CD14-positive monocyte (primary cell): ENCODE data around the gene PHOSPHO2. TPM values are rescaled to one million over a fixed set of nuclear protein-coding genes. Genes with fewer than 3 reads are reported as not detected.

Experiments used
- DNase-seq, 3 donors: peaks; one replicate each; pipeline ENCODE4 v3.0.0-alpha.2; 2011 to 2022
- H2AFZ ChIP-seq: 2 replicates; pipeline ENCODE4 v1.6.0; 2012; ENCODE audit warnings: mild to moderate bottlenecking, low read depth, low read length, inconsistent platforms; ENCODE audit not compliant: insufficient read depth, poor library complexity, severe bottlenecking
- H3K27ac ChIP-seq, 2 donors: 1 replicate in 1 of 2; 2 replicates in 1 of 2; pipeline ENCODE4 v1.5.1; 2012 to 2013; ENCODE audit warnings: low read length in 2 of 2, control low read depth in 1 of 2, inconsistent platforms in 1 of 2, low read depth in 1 of 2, mild to moderate bottlenecking in 1 of 2
- H3K27me3 ChIP-seq, 2 donors: one replicate each; pipeline versions ENCODE4 v1.6.0 to v1.6.1; 2011 to 2013; ENCODE audit warnings: low read length in 2 of 2; ENCODE audit not compliant: control insufficient read depth in 2 of 2, insufficient read depth in 2 of 2
- H3K36me3 ChIP-seq, 2 donors: replicated peaks in 1 of 2; 1 replicate in 1 of 2; 2 replicates in 1 of 2; pipeline versions ENCODE4 v1.5.1 to v1.6.1; 2012 to 2013; ENCODE audit warnings: low read length in 2 of 2, control low read depth in 1 of 2, inconsistent platforms in 1 of 2, mild to moderate bottlenecking in 1 of 2; ENCODE audit not compliant: insufficient read depth in 2 of 2, control insufficient read depth in 1 of 2
- H3K4me1 ChIP-seq, 2 donors: 1 replicate in 1 of 2; 2 replicates in 1 of 2; pipeline versions ENCODE4 v1.5.1 to v1.6.1; 2012 to 2013; ENCODE audit warnings: low read length in 2 of 2, control low read depth in 1 of 2, inconsistent platforms in 1 of 2, mild to moderate bottlenecking in 1 of 2, moderate library complexity in 1 of 2; ENCODE audit not compliant: insufficient read depth in 2 of 2, control insufficient read depth in 1 of 2
- H3K4me2 ChIP-seq: replicated peaks from 2 replicates; pipeline ENCODE3; 2012; ENCODE audit warnings: low read length, moderate library complexity, mild to moderate bottlenecking; ENCODE audit not compliant: poor library complexity, severe bottlenecking; ENCODE audit errors: extremely low read depth
- H3K4me3 ChIP-seq, 3 experiments: fragments of 200-600 bp in 1 of 3; sonication (generic) in 1 of 3; replicated peaks in 1 of 3; 1 replicate in 2 of 3; 2 replicates in 1 of 3; pipeline ENCODE4 v1.5.1; 2011 to 2013; ENCODE audit warnings: low read length in 3 of 3, mild to moderate bottlenecking in 3 of 3, control low read depth in 2 of 3, low read depth in 2 of 3, inconsistent platforms in 1 of 3, moderate library complexity in 1 of 3
- H3K79me2 ChIP-seq: 2 replicates; pipeline ENCODE4 v1.6.0; 2012; ENCODE audit warnings: mild to moderate bottlenecking, control low read depth, inconsistent platforms, low read length, moderate library complexity; ENCODE audit not compliant: insufficient read depth
- H3K9ac ChIP-seq: 2 replicates; pipeline ENCODE4 v1.6.0; 2017; ENCODE audit warnings: low read length, mild to moderate bottlenecking; ENCODE audit not compliant: insufficient read depth, poor library complexity, severe bottlenecking
- H3K9me3 ChIP-seq, 2 donors: replicated peaks in 1 of 2; 1 replicate in 1 of 2; 2 replicates in 1 of 2; pipeline versions ENCODE4 v1.5.1 to v1.6.1; 2012 to 2013; ENCODE audit warnings: low read length in 2 of 2, control low read depth in 1 of 2; ENCODE audit not compliant: control insufficient read depth in 1 of 2, insufficient read depth in 1 of 2
- H4K20me1 ChIP-seq: 2 replicates; pipeline ENCODE4 v1.6.0; 2012; ENCODE audit warnings: mild to moderate bottlenecking, low read length, control low read depth, moderate library complexity; ENCODE audit not compliant: insufficient read depth
- H3K27ac Mint-ChIP-seq, 7 donors: one replicate each; pipeline ENCODE4 v1.8.0; 2020; ENCODE audit warnings: mild to moderate bottlenecking in 7 of 7, mixed read lengths in 7 of 7, moderate library complexity in 6 of 7, inconsistent platforms in 2 of 7
- H3K27me3 Mint-ChIP-seq, 3 donors: one replicate each; pipeline ENCODE4 v1.8.0; 2021 to 2022; ENCODE audit warnings: low read depth in 3 of 3, mild to moderate bottlenecking in 3 of 3, mixed read lengths in 3 of 3, moderate library complexity in 3 of 3, inconsistent platforms in 1 of 3
- H3K36me3 Mint-ChIP-seq, 2 donors: one replicate each; pipeline ENCODE4 v1.8.0; 2020; ENCODE audit warnings: mixed read lengths in 2 of 2, inconsistent platforms in 1 of 2, mild to moderate bottlenecking in 1 of 2
- H3K4me1 Mint-ChIP-seq: one replicate; pipeline ENCODE4 v1.8.0; 2020; ENCODE audit warnings: mild to moderate bottlenecking, mixed read lengths
- H3K4me3 Mint-ChIP-seq, 2 donors: one replicate each; pipeline ENCODE4 v1.8.0; 2020; ENCODE audit warnings: mild to moderate bottlenecking in 2 of 2, mixed read lengths in 2 of 2, moderate library complexity in 1 of 2
- H3K9me3 Mint-ChIP-seq, 7 donors: one replicate each; pipeline ENCODE4 v1.8.0; 2020 to 2022; ENCODE audit warnings: mixed read lengths in 7 of 7, mild to moderate bottlenecking in 6 of 7, moderate library complexity in 6 of 7, inconsistent platforms in 2 of 7
- WGBS: methylation state at CpG from one replicate; pipeline ENCODE4 v1.1.5; 2013; ENCODE audit warnings: missing lambda C conversion rate; ENCODE audit not compliant: insufficient coverage; 5-methylcytosine and 5-hydroxymethylcytosine counted together
- intact Hi-C, 2 donors: fragments of 100-400 bp; cut with micrococcal nuclease; formaldehyde crosslinking; loops; one replicate each; pipeline versions ENCODE4 v1.15.0 to v1.15.1; 2023
- polyA plus RNA-seq, 3 donors: library from polyadenylated mRNA; depleted of rRNA in 1 of 3; unstranded in 2 of 3; stranded (reverse) in 1 of 3; fragments of 300-500 nt in 2 of 3; fragments of >200 nt in 1 of 3; fragmentation: Illumina TruSeq in 2 of 3; gene quantifications; 1 replicate in 2 of 3; 2 replicates in 1 of 3; pipeline ENCODE4 v1.2.3, GENCODE V29; 2012 to 2021
- TF ChIP-seq, protein P1 (sequence below): fragments of 200-600 bp; IDR thresholded peaks from one replicate; pipeline ENCODE4 v1.8.0; 2022; ENCODE audit warnings: antibody characterized with exemption, mild to moderate bottlenecking

The PHOSPHO2 gene
- polyA plus RNA-seq, 3 donors = 0.53 to 1.2 (median 0.74) TPM

GRCh38 chr2:169705927-169706326, 11.7 kb downstream of the PHOSPHO2 start:
- Mint-ChIP-seq H3K36me3 (no peaks in the 10 kb centered on the region), H3K27ac (no peak overlapping the region), H3K4me3 (no peak overlapping the region), H3K4me1 (no peaks in the 10 kb centered on the region), H3K27me3 (peaks cover 0 to 1% (median 0%) of the 10 kb centered on the region in 3 donors), H3K9me3 (no peaks in the 10 kb centered on the region)
- DNase-seq = no peak
- no peaks in the 10 kb centered on the region for H3K4me1 ChIP-seq
- H3K4me2 ChIP-seq = no peak overlapping the region
- no peaks in the 10 kb centered on the region for H3K79me2 ChIP-seq
- WGBS = no CpG with 5 or more reads among the region's 2 CpGs
- no peak overlapping the region for H3K27ac ChIP-seq
- H3K36me3 ChIP-seq = no peaks in the 10 kb centered on the region
- H3K9ac ChIP-seq = no peak overlapping the region
- H3K4me3 ChIP-seq = no peak overlapping the region
- no peaks in the 10 kb centered on the region for H4K20me1 ChIP-seq
- H3K27me3 ChIP-seq = no peaks in the 10 kb centered on the region
- intact Hi-C loops = no loop called here
- no peak overlapping the region for H2AFZ ChIP-seq
- no peaks in the 10 kb centered on the region for H3K9me3 ChIP-seq
- TF ChIP-seq, protein P1, sequence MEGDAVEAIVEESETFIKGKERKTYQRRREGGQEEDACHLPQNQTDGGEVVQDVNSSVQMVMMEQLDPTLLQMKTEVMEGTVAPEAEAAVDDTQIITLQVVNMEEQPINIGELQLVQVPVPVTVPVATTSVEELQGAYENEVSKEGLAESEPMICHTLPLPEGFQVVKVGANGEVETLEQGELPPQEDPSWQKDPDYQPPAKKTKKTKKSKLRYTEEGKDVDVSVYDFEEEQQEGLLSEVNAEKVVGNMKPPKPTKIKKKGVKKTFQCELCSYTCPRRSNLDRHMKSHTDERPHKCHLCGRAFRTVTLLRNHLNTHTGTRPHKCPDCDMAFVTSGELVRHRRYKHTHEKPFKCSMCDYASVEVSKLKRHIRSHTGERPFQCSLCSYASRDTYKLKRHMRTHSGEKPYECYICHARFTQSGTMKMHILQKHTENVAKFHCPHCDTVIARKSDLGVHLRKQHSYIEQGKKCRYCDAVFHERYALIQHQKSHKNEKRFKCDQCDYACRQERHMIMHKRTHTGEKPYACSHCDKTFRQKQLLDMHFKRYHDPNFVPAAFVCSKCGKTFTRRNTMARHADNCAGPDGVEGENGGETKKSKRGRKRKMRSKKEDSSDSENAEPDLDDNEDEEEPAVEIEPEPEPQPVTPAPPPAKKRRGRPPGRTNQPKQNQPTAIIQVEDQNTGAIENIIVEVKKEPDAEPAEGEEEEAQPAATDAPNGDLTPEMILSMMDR = no peak

- Histone ChIP-seq H3K27ac (no peak overlapping the region), H3K4me2 (no peak overlapping the region), H3K9me3 (peaks cover 0 to 3% of the 10 kb centered on the region in 2 donors), H3K4me3 (no peak overlapping the region), H3K4me1 (no peaks in the 10 kb centered on the region), H4K20me1 (no peaks in the 10 kb centered on the region), H3K9ac (no peak overlapping the region), H2AFZ (no peak overlapping the region), H3K79me2 (no peaks in the 10 kb centered on the region), H3K27me3 (no peaks in the 10 kb centered on the region), H3K36me3 (no peaks in the 10 kb centered on the region)
- Mint-ChIP-seq H3K4me3 (no peak overlapping the region), H3K4me1 (no peaks in the 10 kb centered on the region), H3K36me3 (no peaks in the 10 kb centered on the region), H3K27me3 (peaks cover 0 to 4% (median 0%) of the 10 kb centered on the region in 3 donors), H3K9me3 (peaks cover 0 to 4% (median 0%) of the 10 kb centered on the region in 7 donors), H3K27ac (no peak overlapping the region)
- no peak for DNase-seq
- intact Hi-C loops = no loop called here
- TF ChIP-seq, protein P1 = no peak
- 100% methylated on average over 2 of the region's 2 CpGs for WGBS
These were observed 13.4 kb downstream of the PHOSPHO2 start for GRCh38 chr2:169707626-169708025.
